Activated CD4-positive, alpha-beta T cell treated with anti-CD3 and anti-CD28 coated beads, Interleukin-2, amount 50 U/mL, for 48 hours (primary cell): ENCODE data around the gene RBM25.

Experiments
- DNase-seq, 2 experiments: peaks; one replicate each; pipeline ENCODE4 v3.0.0-alpha.2; 2020

Gene RBM25

DNA sequence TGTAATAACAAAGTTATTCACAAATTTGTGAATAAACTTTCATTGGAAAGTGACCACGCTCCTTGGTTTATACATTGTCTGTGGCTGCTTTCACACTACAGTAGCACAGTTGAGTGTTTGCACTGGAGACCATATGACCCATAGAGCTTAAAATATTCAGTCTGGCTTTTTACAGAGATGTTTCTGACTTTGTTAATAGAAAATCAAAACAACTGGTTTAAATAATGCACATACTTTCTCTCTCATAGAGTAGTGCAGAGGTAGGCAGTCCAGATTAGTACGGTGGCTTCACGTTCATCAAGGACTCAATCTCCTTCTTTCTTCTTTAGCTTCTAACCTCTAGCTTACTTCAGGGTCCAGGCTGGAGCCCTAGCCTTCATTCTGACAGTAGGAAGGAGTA is 114.2 kb downstream of the RBM25 start:
- DNase-seq = no peak

DNA sequence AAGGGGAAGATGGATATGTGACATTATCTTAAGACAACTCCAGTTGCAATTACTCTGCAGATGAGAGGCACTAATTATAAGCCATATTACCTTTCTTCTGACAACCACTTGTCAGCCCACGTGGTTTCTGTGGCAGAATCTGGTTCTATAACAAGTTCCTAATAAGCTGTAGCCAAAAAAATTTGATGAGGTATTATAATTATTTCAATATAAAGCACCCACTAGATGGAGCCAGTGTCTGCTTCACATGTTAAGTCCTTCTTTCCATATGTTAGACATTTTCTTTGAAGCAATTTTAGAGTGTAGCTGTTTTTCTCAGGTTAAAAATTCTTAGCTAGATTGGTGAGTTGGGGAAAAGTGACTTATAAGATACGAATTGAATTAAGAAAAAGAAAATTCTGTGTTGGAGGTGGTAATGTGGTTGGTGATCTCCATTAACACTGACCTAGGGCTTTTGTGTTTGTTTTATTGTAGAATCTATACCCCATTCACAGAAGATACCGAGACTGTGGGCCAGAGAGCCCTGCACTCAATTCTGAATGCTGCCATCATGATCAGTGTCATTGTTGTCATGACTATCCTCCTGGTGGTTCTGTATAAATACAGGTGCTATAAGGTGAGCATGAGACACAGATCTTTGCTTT is 114.9 kb downstream of the RBM25 start:
- no peak for DNase-seq
